Measurements from ENCODE around the gene DIDO1.

- TF ChIP-seq CTCF (IDR thresholded peaks at IDR 0.05), result no peak
- TF ChIP-seq EP300 (IDR thresholded peaks at IDR 0.05), result no peak
- no peak for TF ChIP-seq POLR2A (IDR thresholded peaks at IDR 0.05)
Observed at GRCh38 chr20:62836967-62837490, 89.3 kb downstream of the DIDO1 start.
